GM12878 (cell line): ENCODE results near the gene SLC25A26. TPM values are rescaled to one million over a fixed set of nuclear protein-coding genes. Genes with fewer than 3 reads are reported as not detected.

Experiments used
- ATAC-seq: fragments of 200-7000 bp; cut with Tn5 transposase; 3 replicates; pipeline ENCODE4 v1.9.1; 2020; ENCODE audit warnings: mild to moderate bottlenecking, moderate library complexity
- BruUV-seq: library from RNA; stranded (reverse); fragments of 400-500 nt; replicated peaks from 2 replicates; lab custom pipeline; 2021; lab: Mats Ljungman, UMichigan
- CTCF ChIA-PET: fragments of 300-600 bp; sonication (Branson Sonifier 250); formaldehyde crosslinking; extraction: SDS; loops from one replicate; lab custom pipeline; 2021; ENCODE audit warnings: inconsistent platforms; lab: Yijun Ruan, JAX
- POLR2A ChIA-PET: fragments of 350-600 bp; formaldehyde crosslinking; extraction: SDS; loops from one replicate; lab custom pipeline; 2021; ENCODE audit warnings: inconsistent platforms; lab: Charles Lee
- RAD21 ChIA-PET: fragments of 300-600 bp; sonication (Branson Sonifier 250); formaldehyde crosslinking; loops from one replicate; lab custom pipeline; 2023; ENCODE audit warnings: antibody characterized with exemption; ENCODE audit not compliant: unreplicated experiment; lab: Charles Lee
- SMC1A ChIA-PET: fragments of 300-600 bp; sonication (Branson Sonifier 250); formaldehyde crosslinking; loops from one replicate; lab custom pipeline; 2023; ENCODE audit not compliant: unreplicated experiment, uncharacterized antibody; lab: Charles Lee
- DNase-seq: peaks from one replicate; pipeline ENCODE4 v3.0.0-alpha.2; 2011; ENCODE audit warnings: low read depth, low spot score
- FAIRE-seq: peaks from 3 replicates; lab custom pipeline; 2011; peaks lifted over from hg19 to GRCh38; lab: Jason Lieb, UNC
- H2AFZ ChIP-seq: 2 replicates; pipeline ENCODE4 v1.6.0; 2011; ENCODE audit warnings: low read depth, low read length, control low read depth; ENCODE audit not compliant: control insufficient read depth
- H3K27ac ChIP-seq: 2 replicates; pipeline ENCODE4 v1.5.1; 2011; ENCODE audit warnings: control low read depth; ENCODE audit not compliant: control insufficient read depth, insufficient read depth
- H3K27me3 ChIP-seq, 2 experiments: replicated peaks in 1 of 2; 2 replicates each; pipeline versions ENCODE4 v1.6.0 to v1.6.1; 2011; ENCODE audit warnings: low read length in 1 of 2; ENCODE audit not compliant: control insufficient read depth in 2 of 2, insufficient read depth in 2 of 2
- H3K36me3 ChIP-seq, 2 experiments: 2 replicates each; pipeline ENCODE4 v1.5.1; 2011; ENCODE audit warnings: low read length in 1 of 2; ENCODE audit not compliant: control insufficient read depth in 2 of 2, insufficient read depth in 2 of 2
- H3K4me1 ChIP-seq: 2 replicates; pipeline ENCODE4 v1.6.1; 2011; ENCODE audit warnings: mild to moderate bottlenecking, low read length, moderate library complexity, mixed read lengths; ENCODE audit not compliant: control insufficient read depth, insufficient read depth
- H3K4me2 ChIP-seq: 2 replicates; pipeline ENCODE4 v1.6.0; 2011; ENCODE audit warnings: control low read depth; ENCODE audit not compliant: control insufficient read depth, insufficient read depth
- H3K4me3 ChIP-seq: fragments of 200-600 bp; sonication (generic); 2 replicates; pipeline ENCODE4 v1.5.1; 2016
- H3K79me2 ChIP-seq: 2 replicates; pipeline ENCODE4 v1.6.0; 2011; ENCODE audit warnings: low read length; ENCODE audit not compliant: control insufficient read depth, insufficient read depth
- H3K9ac ChIP-seq: 2 replicates; pipeline ENCODE4 v1.8.0; 2011; ENCODE audit warnings: low read length, control low read depth, mixed read lengths; ENCODE audit not compliant: control insufficient read depth, insufficient read depth
- H3K9me3 ChIP-seq: replicated peaks from 3 replicates; pipeline ENCODE4 v1.5.1; 2011; ENCODE audit warnings: mild to moderate bottlenecking, low read length; ENCODE audit not compliant: control insufficient read depth, insufficient read depth
- H4K20me1 ChIP-seq: 2 replicates; pipeline ENCODE4 v1.6.0; 2011; ENCODE audit not compliant: control insufficient read depth, insufficient read depth
- EGR1 ChIP-seq, 2 experiments: IDR thresholded peaks; 1 replicate in 1 of 2; 2 replicates in 1 of 2; pipeline ENCODE4 v1.6.1; 2011 to 2012; ENCODE audit warnings: low read depth in 2 of 2, low read length in 2 of 2, borderline replicate concordance in 1 of 2, mild to moderate bottlenecking in 1 of 2, moderate library complexity in 1 of 2
- ESRRA ChIP-seq: IDR thresholded peaks from 2 replicates; pipeline ENCODE4 v1.6.1; 2012; ENCODE audit warnings: mild to moderate bottlenecking, low read length, improper control_type of control experiment
- ETV6 ChIP-seq, 2 experiments: fragments of 450-650 bp in 1 of 2; IDR thresholded peaks in 1 of 2; conservative IDR thresholded peaks in 1 of 2; 2 replicates each; pipeline ENCODE4 v1.6.1; 2014; ENCODE audit warnings: antibody characterized with exemption in 1 of 2, borderline replicate concordance in 1 of 2, low read depth in 1 of 2, mild to moderate bottlenecking in 1 of 2, moderate library complexity in 1 of 2
- EZH2 ChIP-seq: IDR thresholded peaks from 2 replicates; pipeline ENCODE4 v1.6.1; 2012; ENCODE audit warnings: low read depth, mild to moderate bottlenecking, control low read depth, inconsistent platforms, low read length, borderline replicate concordance; ENCODE audit not compliant: control insufficient read depth
- HCFC1 ChIP-seq: fragments of 150-350 bp; IDR thresholded peaks from 2 replicates; pipeline ENCODE4 v1.6.1; 2014; ENCODE audit warnings: low read length
- IKZF2 ChIP-seq, 2 experiments: fragments of 450-650 bp; IDR thresholded peaks; 2 replicates each; pipeline ENCODE4 v1.6.1; 2017; ENCODE audit warnings: mild to moderate bottlenecking in 2 of 2, moderate library complexity in 2 of 2
- JUND ChIP-seq: IDR thresholded peaks from 2 replicates; pipeline ENCODE4 v1.6.1; 2012; ENCODE audit warnings: low read depth, mild to moderate bottlenecking, low read length, improper control_type of control experiment, moderate library complexity
- KDM1A ChIP-seq: fragments of 200-600 bp; sonication (generic); IDR thresholded peaks from 2 replicates; pipeline ENCODE4 v1.6.1; 2016; ENCODE audit warnings: borderline replicate concordance
- KLF5 ChIP-seq: fragments of 450-650 bp; IDR thresholded peaks from 2 replicates; pipeline ENCODE4 v1.6.1; 2014; ENCODE audit warnings: mild to moderate bottlenecking; ENCODE audit not compliant: partially characterized antibody
- MEF2A ChIP-seq: IDR thresholded peaks from 2 replicates; pipeline ENCODE4 v1.6.1; 2011; ENCODE audit warnings: low read depth, mild to moderate bottlenecking, low read length, moderate library complexity; ENCODE audit not compliant: insufficient read depth
- MTA2 ChIP-seq: fragments of 450-650 bp; IDR thresholded peaks from 2 replicates; pipeline ENCODE4 v1.6.1; 2016; ENCODE audit warnings: low read depth, mild to moderate bottlenecking, moderate library complexity
- NR2C2 ChIP-seq: IDR thresholded peaks from 2 replicates; pipeline ENCODE4 v1.6.1; 2011; ENCODE audit warnings: borderline replicate concordance, low read depth; ENCODE audit not compliant: control insufficient read depth, insufficient read length
- PAX5 ChIP-seq: IDR thresholded peaks from 2 replicates; pipeline ENCODE4 v1.6.1; 2011; ENCODE audit warnings: low read depth, low read length, borderline replicate concordance
- RELA ChIP-seq: fragments of 450-650 bp; IDR thresholded peaks from 2 replicates; pipeline ENCODE4 v1.8.0; 2014; ENCODE audit warnings: borderline replicate concordance; ENCODE audit not compliant: partially characterized antibody
- SIX5 ChIP-seq: IDR thresholded peaks from 2 replicates; pipeline ENCODE4 v1.6.1; 2011; ENCODE audit warnings: mild to moderate bottlenecking, low read depth, low read length, moderate library complexity; ENCODE audit not compliant: severe bottlenecking
- SPI1 ChIP-seq: IDR thresholded peaks from 2 replicates; pipeline ENCODE4 v1.6.1; 2011; ENCODE audit warnings: low read depth, mild to moderate bottlenecking, low read length, moderate library complexity, borderline replicate concordance; ENCODE audit not compliant: insufficient read depth
- SUPT20H ChIP-seq: IDR thresholded peaks from 2 replicates; pipeline ENCODE4 v1.6.1; 2011; ENCODE audit warnings: low read depth, mild to moderate bottlenecking, low read length, moderate library complexity, borderline replicate concordance; ENCODE audit not compliant: control insufficient read depth
- WGBS: methylation state at CpG from one replicate; pipeline ENCODE4 v1.1.6; 2016; ENCODE audit warnings: low lambda C conversion rate; ENCODE audit not compliant: insufficient replicate concordance, insufficient coverage; ENCODE audit errors: missing lambda C conversion rate; 5-methylcytosine and 5-hydroxymethylcytosine counted together
- in situ Hi-C: fragments of 300-500 bp; cut with MboI; formaldehyde crosslinking; loops from 9 replicates; pipeline ENCODE4 v1.14.3; 2018; ENCODE audit warnings: mixed read lengths
- intact Hi-C: fragments of 100-400 bp; cut with micrococcal nuclease; formaldehyde crosslinking; loops from one replicate; pipeline ENCODE4 v1.14.2; 2022; ENCODE audit not compliant: unreplicated experiment
- polyA plus RNA-seq, 11 experiments: library from polyadenylated mRNA; depleted of rRNA in 4 of 11; unstranded in 6 of 11; stranded (reverse) in 5 of 11; fragments of >200 nt; fragmentation: Nextera tagmentation in 4 of 11; fragmentation: Illumina TruSeq in 1 of 11; extraction: Ambion mirVana in 4 of 11; extraction: Trizol in 1 of 11; gene quantifications; 1 replicate in 1 of 11; 2 replicates in 10 of 11; pipeline versions ENCODE4 v1.2.1 to v1.2.3, GENCODE V29; 2011 to 2016; ENCODE audit warnings: inconsistent platforms in 2 of 11, missing spikeins in 2 of 11, low read depth in 1 of 11
- total RNA-seq, 4 experiments: library from RNA; depleted of rRNA in 3 of 4; stranded (reverse); fragments of >200 nt in 3 of 4; fragmentation: Illumina TruSeq in 1 of 4; extraction: Trizol in 1 of 4; gene quantifications; 2 replicates each; pipeline versions ENCODE4 v1.2.1 to v1.2.3, GENCODE V29; 2013 to 2021
- TF ChIP-seq, protein P1 (sequence below): IDR thresholded peaks from 2 replicates; pipeline ENCODE4 v1.6.1; 2012; ENCODE audit warnings: low read depth, low read length, improper control_type of control experiment

SLC25A26 gene
- total and polyA plus RNA-seq, 10 of the 15 experiments (the other 5 are each of a cell fraction or from before 2014, with no cell fraction given): 14.6 to 49.7 (median 24.9) TPM

DNA sequence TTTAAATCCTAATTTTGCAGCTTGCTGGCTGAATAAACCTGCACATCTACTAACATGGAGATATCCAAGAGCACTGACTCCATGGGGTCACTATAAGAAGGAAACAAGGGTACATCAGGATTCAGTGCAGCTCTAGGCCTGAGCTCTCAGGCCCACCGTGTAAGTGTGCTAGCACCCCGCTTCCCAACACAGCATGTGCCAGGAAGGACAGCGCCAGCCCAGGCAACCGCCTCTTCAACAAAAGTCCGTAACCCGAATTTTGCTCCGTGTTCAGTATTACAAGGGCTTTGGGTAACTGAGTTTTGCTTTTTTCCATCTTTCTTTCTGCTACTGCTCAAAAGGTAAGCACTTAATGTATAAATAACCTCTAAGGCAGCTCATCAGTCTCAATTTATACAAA lies 190.2 kb downstream of the SLC25A26 start:
- no peaks in the 10 kb centered on the region for H3K79me2 ChIP-seq
- SMC1A ChIA-PET: interaction anchor here (1.5 kb wide), 2 partner anchors 25 to 32 kb away, joined by 3 to 5 read pairs; no protein-coding TSS in a partner anchor
- intact Hi-C loops: no loop called here
- in situ Hi-C loops: no loop called here
- no peaks in the 10 kb centered on the region for H4K20me1 ChIP-seq
- H3K4me1 ChIP-seq: no peaks in the 10 kb centered on the region
- no peak overlapping the region for H3K4me3 ChIP-seq
- H3K27me3 ChIP-seq: no peaks in the 10 kb centered on the region
- H2AFZ ChIP-seq: no peak overlapping the region
- H3K4me2 ChIP-seq: no peak overlapping the region
- TF ChIP-seq NR2C2 (no peak), EGR1 (IDR thresholded peaks at IDR 0.05; ENCODE audit: borderline replicate concordance in 1 of 2, low read depth in 2 of 2, low read length in 2 of 2) (no peak), HCFC1 (no peak), KLF5 (no peak), SPI1 (no peak), MEF2A (no peak), KDM1A (no peak), SIX5 (no peak), IKZF2 (IDR thresholded peaks at IDR 0.05) (no peak), PAX5 (no peak), ETV6 (conservative IDR thresholded peaks at IDR 0.05 in 1 of 2, IDR thresholded peaks at IDR 0.05 in 1 of 2; ENCODE audit: borderline replicate concordance in 1 of 2, low read depth in 1 of 2) (no peak), ESRRA (no peak), MTA2 (no peak), RELA (no peak), SUPT20H (no peak), JUND (no peak), EZH2 (no peak)
- TF ChIP-seq, protein P1, sequence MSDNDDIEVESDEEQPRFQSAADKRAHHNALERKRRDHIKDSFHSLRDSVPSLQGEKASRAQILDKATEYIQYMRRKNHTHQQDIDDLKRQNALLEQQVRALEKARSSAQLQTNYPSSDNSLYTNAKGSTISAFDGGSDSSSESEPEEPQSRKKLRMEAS: no peak
- no peak for DNase-seq
- no peaks in the 10 kb centered on the region for H3K9me3 ChIP-seq
- no peak overlapping the region for H3K9ac ChIP-seq
- WGBS: 80% methylated on average over 7 of the region's 7 CpGs
- POLR2A ChIA-PET: no interaction called here
- RAD21 ChIA-PET: interaction anchor here (1.0 to 1.4 kb wide), 3 partner anchors 182 to 411 kb away, joined by 3 to 4 read pairs (median 3); no protein-coding TSS in a partner anchor
- no TSS peak for BruUV-seq
- ATAC-seq: no peak
- CTCF ChIA-PET: interaction anchor here (1.0 to 10.7 kb wide), 4 partner anchors 17 to 408 kb away, joined by 3 to 149 read pairs (median 4); no protein-coding TSS in a partner anchor
- no peaks in the 10 kb centered on the region; a peak in 1 of 4 replicates for H3K36me3 ChIP-seq
- no peak for FAIRE-seq
- H3K27ac ChIP-seq: no peak overlapping the region
